ENCODE results near the gene ITGB6.
A peak's percentile ranks its signal among the peaks of the same experiment; 100 is the strongest.
"Not testable (repeated sequence)": the region's sequence is repeated elsewhere in the genome, so short reads cannot be mapped to it uniquely, and the experiment has no call there.

ITGB6 gene

GRCh38 chr2:160125366-160125765 is 74.7 kb downstream of the ITGB6 start:
- DNase-seq (ENCODE audit: insufficient read length, low spot score) = no peak
- no peak for FAIRE-seq
- TF ChIP-seq CTCF (IDR thresholded peaks at IDR 0.05; ENCODE audit: insufficient read depth, missing control alignments) = no peak

- no peak for TF ChIP-seq CTCF (IDR thresholded peaks at IDR 0.05; ENCODE audit: insufficient read depth, missing control alignments)
- FAIRE-seq (no peak), DNase-seq (ENCODE audit: insufficient read length, low spot score) (no peak)
Observed at GRCh38 chr2:160124571-160124970, 75.5 kb downstream of the ITGB6 start.

GRCh38 chr2:160114721-160115120 is 85.4 kb downstream of the ITGB6 start:
- FAIRE-seq; DNase-seq (ENCODE audit: insufficient read length, low spot score): not testable (repeated sequence)

- FAIRE-seq (no peak), DNase-seq (ENCODE audit: insufficient read length, low spot score) (no peak)
- no peak for TF ChIP-seq CTCF (IDR thresholded peaks at IDR 0.05; ENCODE audit: insufficient read depth, missing control alignments)
Observed at GRCh38 chr2:160114020-160114419, 86.1 kb downstream of the ITGB6 start.

- no peak for FAIRE-seq
Observed at GRCh38 chr2:160111951-160112798, 87.9 kb downstream of the ITGB6 start.

GRCh38 chr2:160110674-160111239 is 89.3 kb downstream of the ITGB6 start:
- no peak for TF ChIP-seq CTCF (IDR thresholded peaks at IDR 0.05; ENCODE audit: insufficient read depth, missing control alignments)
- FAIRE-seq (no peak), DNase-seq (ENCODE audit: insufficient read length, low spot score) (no peak)

More at GRCh38 chr2:160111951-160112798, 87.9 kb downstream of the ITGB6 start:
- no peak for DNase-seq (ENCODE audit: insufficient read length, low spot score)
- TF ChIP-seq CTCF (IDR thresholded peaks at IDR 0.05; ENCODE audit: insufficient read depth, missing control alignments) = no peak

- TF ChIP-seq CTCF (IDR thresholded peaks at IDR 0.05; ENCODE audit: insufficient read depth, missing control alignments) = peak; percentile 89
- DNase-seq (ENCODE audit: insufficient read length, low spot score) (no peak), FAIRE-seq (no peak)
Observed at GRCh38 chr2:160109939-160110673, 90.0 kb downstream of the ITGB6 start.
